GM13977 (cell line): ENCODE results near the gene SKI.

ENCODE experiments used
- DNase-seq: peaks from one replicate; pipeline ENCODE4 v3.0.0; 2012; ENCODE audit warnings: low spot score
- in situ Hi-C: fragments of 300-500 bp; cut with MboI; formaldehyde crosslinking; loops from one replicate; pipeline ENCODE4 v1.12.0; 2022; ENCODE audit warnings: low sequenced_read_pairs, low pct_unique_long_range_greater_than_20kb, mixed read lengths, inconsistent platforms; ENCODE audit not compliant: unreplicated experiment
- TF ChIP-seq, protein P1 (sequence below): IDR thresholded peaks from 2 replicates; pipeline ENCODE4 v1.5.1; 2012; ENCODE audit warnings: mild to moderate bottlenecking, control low read depth; ENCODE audit not compliant: insufficient read depth; ENCODE audit errors: extremely low read depth, missing control alignments

Gene SKI

DNA sequence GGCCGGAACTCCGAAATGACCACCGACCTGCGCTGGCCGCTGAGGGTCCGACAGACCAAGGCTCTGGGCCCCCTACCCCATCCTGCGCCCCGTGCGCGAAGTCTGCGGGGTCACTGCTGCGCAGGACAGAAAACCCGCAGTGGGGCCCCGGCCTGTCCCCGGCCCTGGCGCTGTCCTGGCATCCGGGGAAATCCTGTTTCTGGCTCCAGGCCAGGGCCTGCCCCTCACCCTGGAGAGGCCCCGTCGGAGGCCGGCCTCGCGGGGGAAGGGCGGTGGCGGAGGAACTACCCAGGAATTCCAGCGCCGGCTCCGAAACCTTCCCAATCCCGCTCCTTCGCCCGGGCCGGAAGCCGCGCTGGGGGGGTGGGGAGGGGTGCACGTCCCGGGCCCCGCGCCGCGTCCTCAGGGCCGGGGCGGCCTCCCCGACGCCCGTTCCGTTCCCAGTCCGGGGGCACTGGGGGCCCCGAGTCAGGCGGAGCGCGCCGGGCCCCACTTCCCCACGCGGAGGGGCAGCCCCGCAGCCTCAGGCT is 86.2 kb downstream of the SKI start:
- in situ Hi-C loops: no loop called here
- TF ChIP-seq, protein P1, sequence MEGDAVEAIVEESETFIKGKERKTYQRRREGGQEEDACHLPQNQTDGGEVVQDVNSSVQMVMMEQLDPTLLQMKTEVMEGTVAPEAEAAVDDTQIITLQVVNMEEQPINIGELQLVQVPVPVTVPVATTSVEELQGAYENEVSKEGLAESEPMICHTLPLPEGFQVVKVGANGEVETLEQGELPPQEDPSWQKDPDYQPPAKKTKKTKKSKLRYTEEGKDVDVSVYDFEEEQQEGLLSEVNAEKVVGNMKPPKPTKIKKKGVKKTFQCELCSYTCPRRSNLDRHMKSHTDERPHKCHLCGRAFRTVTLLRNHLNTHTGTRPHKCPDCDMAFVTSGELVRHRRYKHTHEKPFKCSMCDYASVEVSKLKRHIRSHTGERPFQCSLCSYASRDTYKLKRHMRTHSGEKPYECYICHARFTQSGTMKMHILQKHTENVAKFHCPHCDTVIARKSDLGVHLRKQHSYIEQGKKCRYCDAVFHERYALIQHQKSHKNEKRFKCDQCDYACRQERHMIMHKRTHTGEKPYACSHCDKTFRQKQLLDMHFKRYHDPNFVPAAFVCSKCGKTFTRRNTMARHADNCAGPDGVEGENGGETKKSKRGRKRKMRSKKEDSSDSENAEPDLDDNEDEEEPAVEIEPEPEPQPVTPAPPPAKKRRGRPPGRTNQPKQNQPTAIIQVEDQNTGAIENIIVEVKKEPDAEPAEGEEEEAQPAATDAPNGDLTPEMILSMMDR: no peak
- no peak for DNase-seq

DNA sequence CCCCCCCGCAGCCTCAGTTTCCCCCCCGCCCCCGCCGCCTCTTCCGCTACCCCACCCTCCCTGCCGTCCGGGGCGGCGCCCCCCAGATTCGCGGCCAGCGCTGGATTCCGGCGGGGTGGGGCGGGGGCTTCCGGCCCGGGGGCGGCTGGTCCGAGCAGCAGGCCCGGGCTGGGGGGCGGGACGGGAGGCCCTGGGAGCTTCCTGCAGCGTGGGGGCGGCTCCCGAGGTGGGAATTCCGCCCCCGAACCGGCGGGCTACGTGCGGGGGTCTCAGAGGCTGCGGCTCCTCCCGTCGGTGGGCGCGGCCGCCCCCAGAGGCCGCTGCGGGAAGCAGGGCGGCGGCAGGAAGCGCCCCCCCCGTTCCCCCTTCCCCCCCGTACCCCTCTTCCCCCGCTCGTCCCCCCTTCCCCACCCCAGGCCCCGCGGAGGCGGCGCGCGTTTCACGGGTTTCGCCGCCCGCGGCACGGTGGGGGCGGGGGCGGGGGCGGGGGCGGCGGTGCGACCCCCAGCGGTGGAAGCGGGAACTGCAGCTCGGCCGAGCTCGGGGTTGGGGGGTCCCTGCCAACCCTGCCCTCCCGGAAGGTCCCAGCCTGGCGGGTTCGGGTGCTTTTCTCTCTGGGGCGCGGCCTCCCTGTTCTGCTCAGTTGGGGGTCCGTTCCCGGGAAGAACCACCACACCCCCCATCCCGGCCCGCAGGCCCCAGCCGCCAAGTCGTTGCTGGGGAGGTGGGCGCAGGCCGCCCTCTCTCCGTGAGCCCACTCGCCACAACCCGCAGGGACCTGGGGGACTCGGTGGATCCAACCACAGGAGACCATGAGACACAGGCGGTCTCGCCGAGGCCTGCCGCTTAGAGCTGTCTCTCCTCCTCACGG is 86.9 kb downstream of the SKI start:
- DNase-seq: peak; percentile 96
- TF ChIP-seq, protein P1: peak; percentile 72
- in situ Hi-C loops: no loop called here

DNA sequence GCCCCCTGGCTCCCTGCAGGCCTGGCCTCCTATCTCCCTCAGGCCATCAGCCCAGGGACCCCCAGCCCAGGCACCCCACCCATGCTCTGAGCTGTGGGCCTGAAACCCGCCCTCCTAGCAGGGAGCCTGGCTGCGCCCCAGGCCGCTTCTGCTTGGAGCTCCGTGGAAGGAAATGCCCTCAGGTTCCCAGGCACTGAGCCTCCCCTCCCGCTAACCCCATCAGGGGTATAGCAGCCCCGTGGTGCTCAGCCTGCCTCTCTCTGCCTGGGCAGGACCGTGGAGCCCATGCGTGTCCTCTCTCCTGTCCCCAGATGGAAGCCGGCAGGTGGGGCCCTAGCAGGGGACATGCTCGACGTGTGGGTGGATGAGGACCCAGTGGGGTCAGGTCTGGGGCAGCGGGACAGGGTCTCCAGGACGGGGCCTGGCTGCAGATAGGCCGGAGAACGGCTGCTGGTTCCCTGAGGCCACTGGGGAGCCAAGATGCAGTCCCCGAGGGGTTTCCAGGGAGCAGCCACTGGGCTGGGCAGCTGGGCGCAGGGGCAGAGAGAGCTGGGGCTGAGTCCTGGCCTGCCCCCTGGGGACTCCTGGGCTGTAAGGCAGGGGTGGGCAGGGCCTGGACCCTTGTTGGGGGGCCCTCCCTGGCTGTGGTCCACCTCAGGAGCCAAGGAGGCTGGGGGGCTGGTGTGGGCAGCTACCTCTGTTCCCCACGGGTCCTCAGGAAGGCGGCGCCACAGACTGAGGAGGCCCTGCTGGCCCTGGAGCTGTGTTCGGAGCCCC is 87.7 kb downstream of the SKI start:
- in situ Hi-C loops: no loop called here
- DNase-seq: no peak
- TF ChIP-seq, protein P1: no peak

DNA sequence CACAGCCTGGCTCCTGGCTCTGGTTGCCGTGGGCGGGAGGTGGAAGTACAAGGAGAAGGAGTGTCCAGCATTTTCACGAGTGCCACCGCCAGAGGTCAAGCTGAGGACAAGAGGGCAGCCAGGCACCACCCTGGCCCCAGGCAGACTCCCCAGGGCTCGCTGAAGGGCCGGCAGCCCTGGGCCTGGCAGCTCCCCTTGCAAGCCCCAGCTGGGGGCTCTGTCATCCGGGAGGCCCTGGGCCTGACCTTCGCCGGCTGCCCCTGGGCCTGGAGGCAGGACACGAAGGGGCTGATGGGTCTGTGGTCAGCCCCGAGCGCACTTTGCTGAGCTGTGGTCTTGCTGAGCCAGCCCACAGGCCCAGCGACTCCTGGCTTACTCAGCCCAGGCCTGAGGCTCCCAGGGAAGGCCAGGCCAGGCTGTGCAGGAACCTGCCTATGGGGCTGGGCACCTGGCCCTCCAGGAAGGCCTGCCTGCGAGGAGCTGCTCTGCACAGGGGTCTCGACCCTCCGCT is 88.4 kb downstream of the SKI start:
- TF ChIP-seq, protein P1: no peak
- DNase-seq: no peak
- in situ Hi-C loops: no loop called here

DNA sequence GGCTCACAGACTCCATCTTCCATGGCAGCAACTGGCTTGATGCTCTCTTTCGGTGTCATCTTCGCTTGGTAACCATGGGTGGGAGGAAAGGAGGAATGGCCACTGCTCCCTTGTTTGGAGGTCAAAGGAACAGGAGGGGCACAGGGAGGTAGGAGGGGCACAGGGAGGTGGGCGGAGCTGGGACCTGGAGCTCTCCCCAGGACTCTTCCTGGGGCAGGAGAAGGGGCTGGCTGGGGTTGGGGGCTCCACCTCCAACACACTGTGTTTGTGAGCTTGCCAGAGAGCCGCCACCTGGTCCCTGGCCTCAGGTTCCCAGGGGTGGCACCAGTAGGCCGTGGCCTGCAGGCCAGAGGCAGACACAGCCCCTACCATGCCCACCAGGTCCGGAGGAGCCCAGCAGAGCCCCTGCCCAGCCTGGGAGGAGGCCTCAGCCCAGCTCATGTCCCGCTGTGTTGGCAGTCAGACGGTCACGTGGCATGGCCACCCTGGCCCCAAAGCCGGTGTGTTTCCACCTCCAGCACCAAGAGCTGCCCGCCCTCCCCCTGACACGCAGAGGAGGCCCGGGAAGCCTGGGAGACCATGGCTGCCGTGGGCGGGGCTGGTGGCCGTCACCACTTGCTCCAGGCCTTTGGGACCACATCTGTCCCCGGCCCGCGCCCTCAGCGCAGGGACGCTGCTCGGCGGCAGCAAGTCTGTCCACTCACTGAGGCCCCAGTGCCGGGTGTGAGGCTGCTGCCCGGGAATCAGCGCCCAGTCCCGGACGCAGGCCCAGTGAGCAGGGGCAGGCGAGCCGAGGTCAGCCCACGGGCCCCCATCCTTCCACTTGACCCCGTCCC is 89.3 kb downstream of the SKI start:
- DNase-seq: no peak
- in situ Hi-C loops: no loop called here
- TF ChIP-seq, protein P1: no peak
